D721Med (cell line): ENCODE results near the gene PCYT1A.
"Not testable (repeated sequence)": the region's sequence is repeated elsewhere in the genome, so short reads cannot be mapped to it uniquely, and the experiment has no call there.

Experiments used
- DNase-seq: peaks from one replicate; pipeline ENCODE4 v3.0.0; 2011; ENCODE audit warnings: low spot score; ENCODE audit not compliant: insufficient read length
- FAIRE-seq: peaks from 2 replicates; lab custom pipeline; 2011; peaks lifted over from hg19 to GRCh38; lab: Jason Lieb, UNC
- TF ChIP-seq, protein P1 (sequence below): IDR thresholded peaks from 2 replicates; pipeline ENCODE4 v1.5.1; 2012; ENCODE audit warnings: mild to moderate bottlenecking, control low read depth; ENCODE audit not compliant: insufficient read depth; ENCODE audit errors: missing control alignments

The PCYT1A gene

DNA sequence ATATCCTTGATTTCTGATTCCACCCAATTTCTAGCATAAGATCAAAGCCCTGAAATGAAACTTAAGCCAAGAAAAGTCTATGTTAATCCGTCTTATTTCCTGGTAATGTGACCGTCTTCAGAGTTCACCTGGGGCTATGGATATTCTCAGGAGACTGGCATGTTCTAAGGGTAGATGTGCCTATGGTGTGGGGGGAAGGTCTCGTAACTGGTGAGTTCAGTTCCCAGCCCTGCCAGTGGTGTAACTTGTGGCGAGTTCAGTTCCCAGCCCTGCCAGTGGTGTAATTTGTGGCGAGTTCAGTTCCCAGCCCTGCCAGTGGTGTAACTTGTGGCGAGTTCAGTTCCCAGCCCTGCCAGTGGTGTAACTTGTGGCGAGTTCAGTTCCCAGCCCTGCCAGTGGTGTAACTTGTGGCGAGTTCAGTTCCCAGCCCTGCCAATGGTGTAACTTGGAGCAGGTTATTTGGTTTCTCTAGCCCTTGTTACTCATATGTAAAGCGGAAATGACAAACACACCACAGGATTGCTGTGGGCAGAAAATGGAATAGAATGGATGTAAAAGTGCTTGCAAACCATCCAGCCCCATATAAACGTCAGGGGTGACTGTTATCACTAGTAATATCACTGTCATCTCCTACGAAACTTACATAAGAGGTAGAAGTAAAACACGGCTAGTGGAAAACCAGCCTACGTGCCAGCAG, 40.8 kb downstream of the PCYT1A start:
- TF ChIP-seq, protein P1, sequence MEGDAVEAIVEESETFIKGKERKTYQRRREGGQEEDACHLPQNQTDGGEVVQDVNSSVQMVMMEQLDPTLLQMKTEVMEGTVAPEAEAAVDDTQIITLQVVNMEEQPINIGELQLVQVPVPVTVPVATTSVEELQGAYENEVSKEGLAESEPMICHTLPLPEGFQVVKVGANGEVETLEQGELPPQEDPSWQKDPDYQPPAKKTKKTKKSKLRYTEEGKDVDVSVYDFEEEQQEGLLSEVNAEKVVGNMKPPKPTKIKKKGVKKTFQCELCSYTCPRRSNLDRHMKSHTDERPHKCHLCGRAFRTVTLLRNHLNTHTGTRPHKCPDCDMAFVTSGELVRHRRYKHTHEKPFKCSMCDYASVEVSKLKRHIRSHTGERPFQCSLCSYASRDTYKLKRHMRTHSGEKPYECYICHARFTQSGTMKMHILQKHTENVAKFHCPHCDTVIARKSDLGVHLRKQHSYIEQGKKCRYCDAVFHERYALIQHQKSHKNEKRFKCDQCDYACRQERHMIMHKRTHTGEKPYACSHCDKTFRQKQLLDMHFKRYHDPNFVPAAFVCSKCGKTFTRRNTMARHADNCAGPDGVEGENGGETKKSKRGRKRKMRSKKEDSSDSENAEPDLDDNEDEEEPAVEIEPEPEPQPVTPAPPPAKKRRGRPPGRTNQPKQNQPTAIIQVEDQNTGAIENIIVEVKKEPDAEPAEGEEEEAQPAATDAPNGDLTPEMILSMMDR = no peak
- no peak for DNase-seq
- FAIRE-seq = no peak

DNA sequence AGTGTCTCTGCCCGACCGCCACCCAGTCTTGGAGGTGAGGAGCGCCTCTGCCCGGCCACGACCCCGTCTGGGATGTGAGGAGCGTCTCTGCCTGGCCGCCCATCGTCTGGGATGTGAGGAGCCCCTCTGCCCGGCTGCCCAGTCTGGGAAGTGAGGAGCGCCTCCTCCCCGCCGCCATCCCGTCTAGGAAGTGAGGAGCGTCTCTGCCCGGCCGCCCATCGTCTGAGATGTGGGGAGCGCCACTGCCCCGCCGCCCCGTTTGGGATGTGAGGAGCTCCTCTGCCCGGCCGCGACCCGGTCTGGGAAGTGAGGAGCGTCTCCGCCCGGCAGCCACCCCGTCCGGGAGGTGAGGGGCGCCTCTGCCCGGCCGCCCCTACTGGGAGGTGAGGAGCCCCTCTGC, 43.4 kb downstream of the PCYT1A start:
- not testable (repeated sequence) for FAIRE-seq, DNase-seq

DNA sequence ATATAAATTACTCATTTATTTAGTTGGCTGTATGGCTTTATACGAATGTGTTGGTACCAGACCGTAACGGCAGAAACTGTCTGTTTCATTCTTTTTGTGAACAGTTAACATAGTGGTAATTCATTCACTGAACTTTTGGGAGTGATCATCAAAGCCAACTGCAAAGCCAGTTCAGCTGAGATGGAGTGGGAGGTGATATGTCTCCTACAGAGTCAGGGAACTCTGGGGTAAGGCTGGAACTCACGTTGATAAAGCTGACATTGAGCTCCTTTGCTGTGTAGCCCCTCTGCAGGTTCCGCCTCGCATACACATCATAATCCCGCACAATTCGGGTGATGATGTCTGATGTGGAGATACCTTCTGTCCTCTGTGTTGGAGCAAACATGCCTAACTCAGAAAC, 45.8 kb downstream of the PCYT1A start:
- FAIRE-seq = no peak
- TF ChIP-seq, protein P1 = no peak
- DNase-seq = no peak

DNA sequence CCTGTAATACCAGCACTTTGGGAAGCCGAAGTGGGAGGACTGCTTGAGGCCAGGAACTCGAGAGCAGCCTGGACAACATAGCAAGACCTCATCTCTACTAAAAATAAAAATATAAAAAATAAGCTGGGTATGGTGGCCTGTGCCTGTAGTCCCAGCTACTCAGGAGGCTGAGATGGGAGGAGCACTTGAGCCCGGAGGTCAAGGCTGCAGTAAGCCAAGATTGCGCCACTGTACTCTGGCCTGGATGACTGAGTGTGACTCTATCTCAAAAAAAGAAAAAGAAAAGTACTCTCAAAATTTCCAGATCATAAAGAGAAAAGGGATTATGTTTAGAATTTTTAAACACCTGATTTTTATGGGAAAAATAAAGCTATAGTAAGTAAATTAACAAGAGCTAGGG, 47.1 kb downstream of the PCYT1A start:
- DNase-seq (no peak), FAIRE-seq (no peak)
- TF ChIP-seq, protein P1 = no peak

DNA sequence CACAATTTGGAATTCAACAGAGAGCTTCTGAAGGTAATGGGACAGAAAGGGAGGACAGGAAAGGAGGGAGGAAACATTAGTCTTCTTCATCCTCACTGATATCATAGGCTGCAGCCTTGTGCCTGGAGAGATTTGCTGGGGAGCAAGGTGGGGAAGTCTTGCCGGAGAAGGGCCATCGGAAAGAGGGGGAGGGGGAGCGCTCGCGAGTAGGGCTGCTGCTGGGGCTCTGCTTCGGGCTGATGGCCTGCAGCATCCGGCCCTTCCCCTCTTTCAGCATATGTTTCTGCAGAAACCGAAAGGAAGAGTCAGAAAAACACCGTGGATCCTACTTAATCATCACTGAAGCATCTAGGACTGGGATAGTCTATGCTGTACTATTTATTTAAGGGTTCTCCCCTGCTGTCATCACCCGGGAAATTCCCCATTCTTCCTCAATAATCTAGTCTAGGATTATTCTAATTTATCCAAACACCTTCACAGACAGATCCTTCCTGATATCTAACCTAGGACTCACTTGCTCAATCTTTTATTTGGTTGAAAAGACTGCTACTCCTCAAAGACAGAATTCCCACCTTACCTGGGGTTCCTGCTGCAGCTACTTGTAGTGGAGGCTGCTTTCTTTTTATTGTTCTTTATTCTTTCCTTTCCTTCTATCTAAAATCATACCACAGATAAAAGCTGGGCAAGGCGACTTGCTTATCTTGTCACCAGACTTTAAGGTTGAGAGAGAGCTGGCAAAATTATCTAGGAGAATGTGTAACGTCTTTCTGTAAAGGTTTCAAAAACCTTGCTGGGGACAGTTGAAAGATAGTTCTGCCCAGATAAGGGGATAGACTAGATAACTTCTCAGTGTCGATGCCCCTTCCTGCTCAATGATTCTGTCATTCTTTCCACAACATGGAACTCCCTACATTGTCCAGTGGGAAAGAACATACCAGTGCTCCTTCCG, 48.6 kb downstream of the PCYT1A start:
- TF ChIP-seq, protein P1 = no peak
- no peak for DNase-seq
- FAIRE-seq = no peak

DNA sequence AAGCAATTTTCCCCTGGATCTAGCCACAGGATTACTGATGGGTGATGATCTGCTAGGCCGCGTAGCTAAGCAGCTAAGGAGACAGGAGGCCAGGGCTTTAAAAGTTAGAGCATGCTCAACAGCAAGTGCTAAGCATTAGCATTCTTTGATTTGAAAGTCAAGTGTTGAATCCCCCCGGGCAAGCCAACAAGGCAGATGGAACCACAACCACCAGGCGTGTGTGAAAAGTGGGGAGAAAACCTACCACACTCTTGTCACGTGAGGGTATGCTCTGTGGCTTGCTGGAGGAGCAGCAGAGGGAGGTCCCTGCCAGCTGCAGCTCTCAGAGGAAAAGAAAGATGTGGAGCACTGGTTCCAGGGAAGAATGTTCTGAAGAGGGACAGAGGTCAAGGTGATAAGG, 50.3 kb downstream of the PCYT1A start:
- DNase-seq (peak; percentile 56), FAIRE-seq (no peak)
- TF ChIP-seq, protein P1 = no peak

DNA sequence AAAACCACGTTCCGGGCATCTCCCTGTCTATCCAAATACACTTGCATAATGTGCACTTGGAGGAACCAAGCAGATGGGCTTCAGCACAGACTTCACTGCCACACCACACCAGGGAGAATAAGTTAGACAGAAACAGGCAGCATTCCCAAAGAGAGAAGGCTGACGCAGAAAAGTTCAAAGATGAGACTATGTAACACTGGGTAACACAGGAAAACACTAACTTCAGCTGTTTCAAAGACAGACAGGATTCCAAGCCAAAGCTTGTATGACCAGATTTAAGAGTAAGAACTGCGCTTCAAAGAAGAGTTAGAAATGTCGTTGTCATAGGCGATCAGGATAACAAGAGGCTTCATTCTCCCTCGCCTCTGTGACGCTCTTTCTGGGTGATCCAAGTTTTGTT, 51.3 kb downstream of the PCYT1A start:
- no peak for FAIRE-seq
- DNase-seq = no peak
- TF ChIP-seq, protein P1 = no peak
